ENCODE data around the gene ZNF780A.
A peak's percentile ranks its signal among the peaks of the same experiment; 100 is the strongest.

Gene ZNF780A

DNA sequence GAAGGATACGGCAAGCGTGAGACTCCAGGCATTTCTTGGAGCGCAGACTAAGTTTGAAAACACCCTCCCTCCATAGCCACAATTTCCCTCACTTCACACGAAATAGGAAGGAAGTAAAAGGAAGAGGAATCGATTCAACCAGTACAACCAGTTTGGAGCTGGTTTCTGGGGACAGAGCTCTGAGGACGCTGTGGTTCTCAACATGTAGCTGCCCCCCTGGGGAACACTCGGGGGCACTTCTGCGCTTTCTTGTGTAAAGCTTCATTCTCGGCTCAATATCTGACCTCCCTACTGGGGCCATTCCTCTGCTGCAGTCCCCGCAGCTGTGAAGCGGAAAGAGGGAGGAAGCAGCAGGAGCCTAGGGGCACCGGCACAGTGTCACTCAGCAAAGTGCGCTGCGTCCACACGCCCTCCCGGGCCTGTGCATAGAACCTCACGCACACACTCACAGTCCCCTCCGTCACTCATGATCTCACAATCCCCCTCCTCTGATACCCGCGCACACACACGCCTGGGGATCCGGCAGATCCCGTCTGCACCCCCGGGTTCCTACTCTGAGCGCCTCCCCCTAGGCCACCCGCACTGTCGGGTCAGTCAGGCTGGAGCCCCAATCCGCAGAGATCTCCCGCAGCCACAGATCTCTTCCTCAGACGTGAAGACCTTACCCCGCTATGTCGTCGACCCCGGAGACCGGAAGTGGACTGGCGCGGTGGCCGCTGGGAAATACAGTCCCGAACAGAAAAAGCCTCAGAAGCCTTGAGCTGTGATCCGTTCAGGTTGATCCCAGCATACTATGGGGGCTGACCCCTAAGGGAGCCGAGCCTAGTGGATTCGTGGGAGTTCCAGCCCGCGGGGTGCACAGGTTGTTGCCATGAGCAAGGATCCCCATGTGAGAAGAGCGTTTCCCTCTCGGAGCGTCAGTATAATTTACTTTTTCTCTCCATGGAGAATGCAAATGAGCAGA is at the start of gene ZNF780A:
Gene ZNF780A (minus strand): TSS at position 703 of the 964 bp plus-strand sequence. CDS start 6,190 bp downstream, outside the sequence.
- TF ChIP-seq, protein P1, sequence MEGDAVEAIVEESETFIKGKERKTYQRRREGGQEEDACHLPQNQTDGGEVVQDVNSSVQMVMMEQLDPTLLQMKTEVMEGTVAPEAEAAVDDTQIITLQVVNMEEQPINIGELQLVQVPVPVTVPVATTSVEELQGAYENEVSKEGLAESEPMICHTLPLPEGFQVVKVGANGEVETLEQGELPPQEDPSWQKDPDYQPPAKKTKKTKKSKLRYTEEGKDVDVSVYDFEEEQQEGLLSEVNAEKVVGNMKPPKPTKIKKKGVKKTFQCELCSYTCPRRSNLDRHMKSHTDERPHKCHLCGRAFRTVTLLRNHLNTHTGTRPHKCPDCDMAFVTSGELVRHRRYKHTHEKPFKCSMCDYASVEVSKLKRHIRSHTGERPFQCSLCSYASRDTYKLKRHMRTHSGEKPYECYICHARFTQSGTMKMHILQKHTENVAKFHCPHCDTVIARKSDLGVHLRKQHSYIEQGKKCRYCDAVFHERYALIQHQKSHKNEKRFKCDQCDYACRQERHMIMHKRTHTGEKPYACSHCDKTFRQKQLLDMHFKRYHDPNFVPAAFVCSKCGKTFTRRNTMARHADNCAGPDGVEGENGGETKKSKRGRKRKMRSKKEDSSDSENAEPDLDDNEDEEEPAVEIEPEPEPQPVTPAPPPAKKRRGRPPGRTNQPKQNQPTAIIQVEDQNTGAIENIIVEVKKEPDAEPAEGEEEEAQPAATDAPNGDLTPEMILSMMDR (IDR thresholded peaks at IDR 0.05; ENCODE audit: insufficient read depth, low read length, missing control alignments), result no peak
- ChIA-PET POLR2A (interaction anchor here (0.9 to 1.0 kb wide), 2 partner anchors 19 to 57 kb away, joined by 3 to 4 read pairs; no protein-coding TSS in a partner anchor), CTCF (interaction anchor here (0.7 to 1.4 kb wide), 2 partner anchors 50 to 120 kb away, joined by 3 read pairs; partner anchors contain the start of gene PSMC4)
- H3K4me3 ChIP-seq (ENCODE audit: low read depth, low read length), result peak within 1 kb of the TSS; percentile 85
- no peak for DNase-seq (ENCODE audit: low read depth, low spot score)

DNA sequence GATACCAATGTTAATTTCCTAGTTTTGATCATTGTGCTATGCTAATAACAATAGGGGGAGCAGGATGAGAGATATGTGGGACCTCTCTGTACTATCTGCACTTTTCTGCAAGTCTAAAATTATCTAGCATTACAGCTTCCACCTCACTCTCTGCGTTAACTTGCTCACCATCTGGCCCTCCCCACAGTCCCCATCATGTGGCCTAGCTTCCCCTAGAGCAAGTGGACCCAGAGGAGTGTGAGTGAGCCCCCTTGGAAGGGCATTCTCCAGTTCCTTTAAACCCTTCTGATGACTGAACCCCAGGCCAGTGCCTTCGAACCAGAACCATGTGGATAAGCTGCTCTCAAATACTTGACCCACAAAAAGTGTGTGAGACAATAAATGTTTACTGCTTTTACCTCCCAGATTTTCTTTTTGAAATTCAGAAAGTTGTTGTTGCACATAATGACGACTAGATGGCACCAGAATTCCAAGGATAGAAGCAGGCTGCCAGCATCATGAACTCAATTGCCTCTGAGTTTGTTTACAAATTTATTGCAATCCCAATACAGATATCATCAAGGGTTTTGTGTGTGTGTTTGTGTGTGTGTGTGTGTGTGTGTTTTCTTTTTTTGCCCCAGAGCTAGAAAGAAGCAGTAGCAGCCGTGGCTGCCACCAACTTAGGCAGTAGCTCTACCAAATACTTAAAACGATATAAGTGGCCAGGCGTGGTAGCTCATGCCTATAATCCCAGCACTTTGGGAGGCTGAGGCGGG is 49.0 kb upstream of the ZNF780A start:
- TF ChIP-seq, protein P1 (IDR thresholded peaks at IDR 0.05; ENCODE audit: insufficient read depth, low read length, missing control alignments), result peak; percentile 52
- no peak for DNase-seq (ENCODE audit: low read depth, low spot score)
- no peak overlapping the region for H3K4me3 ChIP-seq (ENCODE audit: low read depth, low read length)
- ChIA-PET POLR2A (no interaction called here), CTCF (interaction anchor here (0.7 to 3.9 kb wide), 45 partner anchors 9 to 1004 kb away, joined by 3 to 44 read pairs (median 5); partner anchors contain the start of genes TTC9B and ZNF780A)

DNA sequence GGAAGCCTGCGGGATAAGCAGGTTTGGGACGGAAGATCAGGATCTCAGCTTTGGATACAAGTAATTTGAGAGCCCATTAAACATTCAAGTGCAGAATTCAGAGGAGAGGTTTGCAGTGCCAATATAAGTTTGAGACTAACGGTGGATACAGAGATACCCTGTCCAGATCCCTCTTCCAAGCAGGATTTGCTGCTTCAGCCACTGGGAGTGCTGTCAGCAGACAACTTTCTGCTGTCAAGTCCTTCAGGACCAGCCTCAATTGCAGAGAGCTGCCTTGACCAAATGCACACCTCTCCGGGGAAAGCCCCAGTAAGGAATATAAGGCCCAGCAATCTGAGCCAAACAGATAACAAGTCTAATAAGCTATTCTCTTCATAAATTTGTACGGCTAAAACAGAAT is 46.1 kb upstream of the ZNF780A start:
- H3K4me3 ChIP-seq (ENCODE audit: low read depth, low read length), result no peak overlapping the region
- CTCF ChIA-PET, result interaction anchor here (1.6 to 1.7 kb wide), 3 partner anchors 10 to 84 kb away, joined by 3 to 7 read pairs (median 4); no protein-coding TSS in a partner anchor
- POLR2A ChIA-PET, result no interaction called here
- TF ChIP-seq, protein P1 (IDR thresholded peaks at IDR 0.05; ENCODE audit: insufficient read depth, low read length, missing control alignments), result no peak
- no peak for DNase-seq (ENCODE audit: low read depth, low spot score)

DNA sequence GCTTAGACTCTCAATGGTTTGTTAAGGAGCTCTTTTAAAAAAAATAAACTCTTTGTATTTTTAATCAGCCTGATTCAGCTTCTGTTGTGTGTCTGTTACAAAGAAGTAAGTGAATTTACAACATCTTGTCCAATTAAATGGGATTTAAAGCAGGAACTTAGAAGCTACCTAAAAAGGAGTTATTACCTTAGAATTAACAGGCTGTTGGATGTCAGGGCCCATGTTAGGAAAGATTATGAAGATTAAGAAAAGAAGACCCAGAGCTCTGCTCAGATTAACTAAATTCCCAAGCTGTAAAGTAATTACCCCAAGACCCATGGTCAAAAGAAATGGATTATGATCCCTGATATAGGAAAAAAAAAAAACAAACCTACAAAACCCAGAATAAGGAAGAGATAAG is 44.1 kb upstream of the ZNF780A start:
- ChIA-PET POLR2A (no interaction called here), CTCF (interaction anchor here (1.2 to 1.4 kb wide), 2 partner anchors 31 to 88 kb away, joined by 4 to 5 read pairs; no protein-coding TSS in a partner anchor)
- DNase-seq (ENCODE audit: low read depth, low spot score), result no peak
- H3K4me3 ChIP-seq (ENCODE audit: low read depth, low read length), result no peak overlapping the region
- TF ChIP-seq, protein P1 (IDR thresholded peaks at IDR 0.05; ENCODE audit: insufficient read depth, low read length, missing control alignments), result no peak

DNA sequence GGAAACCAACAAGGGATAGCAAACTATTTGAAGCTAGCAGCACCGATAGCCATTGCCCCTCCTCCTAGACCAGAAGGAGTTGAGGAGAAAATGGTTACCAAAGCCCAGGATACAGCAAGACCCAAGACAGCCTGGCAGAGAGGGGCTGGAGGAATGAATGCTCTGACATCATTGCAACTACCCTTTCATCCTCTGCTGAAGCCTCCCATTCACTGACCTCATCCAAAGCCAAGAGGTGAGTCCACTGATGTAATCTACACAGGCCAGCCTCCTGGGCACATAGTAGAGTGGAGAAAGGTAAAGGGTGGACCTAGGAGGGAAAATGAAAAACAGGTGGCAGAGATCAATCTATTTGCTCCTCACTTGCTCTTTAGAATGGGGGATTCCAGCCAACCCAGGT is 42.7 kb upstream of the ZNF780A start:
- CTCF ChIA-PET, result interaction anchor here (1.4 kb wide), 1 partner anchor 8 kb away, joined by 4 read pairs; no protein-coding TSS in a partner anchor
- POLR2A ChIA-PET, result no interaction called here
- H3K4me3 ChIP-seq (ENCODE audit: low read depth, low read length), result no peak overlapping the region
- TF ChIP-seq, protein P1 (IDR thresholded peaks at IDR 0.05; ENCODE audit: insufficient read depth, low read length, missing control alignments), result no peak
- no peak for DNase-seq (ENCODE audit: low read depth, low spot score)

Measured in AG04449 (cell line).